PC-9 (cell line): ENCODE measurements around the gene PEAK3. TPM values are rescaled to one million over a fixed set of nuclear protein-coding genes. Genes with fewer than 3 reads are reported as not detected.

Experiments used
- BruUV-seq: library from RNA; stranded (reverse); fragments of 400-500 nt; replicated peaks from 2 replicates; lab custom pipeline; 2021; lab: Mats Ljungman, UMichigan
- CTCF ChIA-PET: fragments of 300-600 bp; sonication (Branson Sonifier 250); formaldehyde crosslinking; loops from one replicate; lab custom pipeline; 2022; ENCODE audit warnings: antibody characterized with exemption; lab: Charles Lee
- POLR2A ChIA-PET: fragments of 300-600 bp; sonication (Branson Sonifier 250); formaldehyde crosslinking; loops from one replicate; lab custom pipeline; 2022; ENCODE audit warnings: antibody characterized with exemption; ENCODE audit not compliant: unreplicated experiment; lab: Charles Lee
- DNase-seq, 2 experiments: peaks; one replicate each; pipeline versions ENCODE4 v3.0.0 to v3.0.0-alpha.2; 2015 to 2022; ENCODE audit warnings: mixed read lengths in 1 of 2
- H2AFZ ChIP-seq: fragments of 200-600 bp; sonication (generic); 2 replicates; pipeline ENCODE4 v1.8.1; 2017; ENCODE audit warnings: antibody characterized with exemption
- H3F3A ChIP-seq: fragments of 200-600 bp; sonication (generic); 2 replicates; pipeline ENCODE4 v1.8.1; 2017; ENCODE audit warnings: antibody characterized with exemption, mild to moderate bottlenecking, low read depth; ENCODE audit not compliant: insufficient read depth
- H3K27ac ChIP-seq: fragments of 200-600 bp; sonication (generic); 2 replicates; pipeline ENCODE4 v1.6.1; 2016; ENCODE audit warnings: mixed run types
- H3K27me3 ChIP-seq: fragments of 200-600 bp; sonication (generic); 2 replicates; pipeline ENCODE4 v1.6.1; 2016; ENCODE audit warnings: low read depth, mixed run types; ENCODE audit not compliant: insufficient read depth
- H3K36me3 ChIP-seq: fragments of 200-600 bp; sonication (generic); 2 replicates; pipeline ENCODE4 v1.6.1; 2016; ENCODE audit warnings: low read depth, mixed run types
- H3K4me1 ChIP-seq: fragments of 200-600 bp; sonication (generic); replicated peaks from 2 replicates; pipeline ENCODE4 v1.6.1; 2016; ENCODE audit warnings: mixed run types; ENCODE audit not compliant: insufficient read depth
- H3K4me2 ChIP-seq: fragments of 200-600 bp; sonication (generic); 2 replicates; pipeline ENCODE4 v1.6.1; 2017; ENCODE audit warnings: mixed run types
- H3K4me3 ChIP-seq: fragments of 200-600 bp; sonication (generic); 2 replicates; pipeline ENCODE4 v1.6.1; 2016; ENCODE audit warnings: mixed run types
- H3K79me2 ChIP-seq: fragments of 200-600 bp; sonication (generic); 2 replicates; pipeline ENCODE4 v1.6.1; 2017; ENCODE audit warnings: low read depth, mixed run types
- H3K9me2 ChIP-seq: fragments of 200-600 bp; sonication (generic); 2 replicates; pipeline ENCODE4 v1.8.1; 2017; ENCODE audit warnings: mild to moderate bottlenecking; ENCODE audit not compliant: insufficient read depth
- H3K9me3 ChIP-seq: fragments of 200-600 bp; sonication (generic); 2 replicates; pipeline ENCODE4 v1.8.1; 2016; ENCODE audit warnings: low read depth; ENCODE audit not compliant: insufficient read depth
- H4K20me1 ChIP-seq: fragments of 200-600 bp; sonication (generic); 2 replicates; pipeline ENCODE4 v1.8.1; 2017; ENCODE audit not compliant: insufficient read depth
- EZH2 ChIP-seq: fragments of 200-600 bp; sonication (generic); IDR thresholded peaks from 2 replicates; pipeline ENCODE4 v1.8.0; 2017; ENCODE audit warnings: antibody characterized with exemption, low read depth
- intact Hi-C: fragments of 100-400 bp; cut with micrococcal nuclease; formaldehyde crosslinking; loops from one replicate; pipeline ENCODE4 v1.10.0; 2022; ENCODE audit not compliant: unreplicated experiment
- total RNA-seq: library from RNA; stranded (reverse); gene quantifications from 2 replicates; pipeline ENCODE4 v1.2.3, GENCODE V29; 2021
- TF ChIP-seq, protein P1 (sequence below): fragments of 200-600 bp; sonication (generic); conservative IDR thresholded peaks from 2 replicates; pipeline ENCODE4 v1.6.1; 2017; ENCODE audit warnings: mixed run types, antibody characterized with exemption, mild to moderate bottlenecking, moderate library complexity

The PEAK3 gene
- total RNA-seq, 1 experiment from 2014 or later: not detected

DNA sequence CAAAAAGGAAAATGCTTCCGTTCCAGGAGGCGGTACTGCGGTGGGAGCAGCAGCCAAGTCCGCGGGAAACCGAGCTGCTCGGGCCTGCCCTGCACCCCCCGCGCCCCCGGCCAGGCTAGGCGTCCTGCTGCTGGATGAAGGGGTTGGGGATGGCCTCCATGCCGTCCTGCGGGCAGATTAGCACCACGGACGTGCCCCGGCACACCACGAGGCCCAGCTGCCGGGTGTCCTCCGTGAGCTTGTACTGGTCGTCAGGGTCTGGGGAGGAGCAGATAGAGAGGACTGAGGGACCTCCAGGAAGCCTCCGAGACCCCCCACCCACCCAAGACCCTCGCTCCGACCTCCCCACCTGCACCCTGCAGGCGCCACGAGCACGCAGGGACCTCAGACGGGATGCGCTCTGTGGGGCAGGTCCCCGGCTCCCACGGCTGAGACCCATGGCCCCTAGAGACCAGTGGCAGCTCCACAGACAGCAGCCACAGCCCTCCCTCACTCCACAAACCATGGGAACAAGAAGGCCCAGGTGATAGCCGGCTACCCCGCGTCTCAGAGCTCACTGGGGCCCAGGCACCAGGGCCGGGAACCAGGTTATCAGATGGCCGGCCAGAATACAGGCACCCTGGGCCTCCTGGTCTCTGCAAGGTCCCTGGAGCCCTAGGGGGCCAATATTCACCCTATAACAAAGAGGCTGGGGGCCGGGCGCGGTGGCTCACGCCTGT lies 39.7 kb upstream of the PEAK3 start:
- H3K4me1 ChIP-seq: no peaks in the 10 kb centered on the region
- TF ChIP-seq, protein P1, sequence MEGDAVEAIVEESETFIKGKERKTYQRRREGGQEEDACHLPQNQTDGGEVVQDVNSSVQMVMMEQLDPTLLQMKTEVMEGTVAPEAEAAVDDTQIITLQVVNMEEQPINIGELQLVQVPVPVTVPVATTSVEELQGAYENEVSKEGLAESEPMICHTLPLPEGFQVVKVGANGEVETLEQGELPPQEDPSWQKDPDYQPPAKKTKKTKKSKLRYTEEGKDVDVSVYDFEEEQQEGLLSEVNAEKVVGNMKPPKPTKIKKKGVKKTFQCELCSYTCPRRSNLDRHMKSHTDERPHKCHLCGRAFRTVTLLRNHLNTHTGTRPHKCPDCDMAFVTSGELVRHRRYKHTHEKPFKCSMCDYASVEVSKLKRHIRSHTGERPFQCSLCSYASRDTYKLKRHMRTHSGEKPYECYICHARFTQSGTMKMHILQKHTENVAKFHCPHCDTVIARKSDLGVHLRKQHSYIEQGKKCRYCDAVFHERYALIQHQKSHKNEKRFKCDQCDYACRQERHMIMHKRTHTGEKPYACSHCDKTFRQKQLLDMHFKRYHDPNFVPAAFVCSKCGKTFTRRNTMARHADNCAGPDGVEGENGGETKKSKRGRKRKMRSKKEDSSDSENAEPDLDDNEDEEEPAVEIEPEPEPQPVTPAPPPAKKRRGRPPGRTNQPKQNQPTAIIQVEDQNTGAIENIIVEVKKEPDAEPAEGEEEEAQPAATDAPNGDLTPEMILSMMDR: no peak
- TF ChIP-seq EZH2: no peak
- H3K27ac ChIP-seq: no peak overlapping the region
- CTCF ChIA-PET: no interaction called here
- DNase-seq: no peak
- no peaks in the 10 kb centered on the region for H4K20me1 ChIP-seq
- H3K27me3 ChIP-seq: no peaks in the 10 kb centered on the region
- no peaks in the 10 kb centered on the region for H3K36me3 ChIP-seq
- H2AFZ ChIP-seq: no peak overlapping the region
- no peaks in the 10 kb centered on the region for H3F3A ChIP-seq
- POLR2A ChIA-PET: no interaction called here
- H3K9me3 ChIP-seq: no peaks in the 10 kb centered on the region
- intact Hi-C loops: no loop called here
- H3K4me3 ChIP-seq: no peak overlapping the region
- peaks cover 5% of the 10 kb centered on the region; the same call in 1 of the 2 replicates for H3K79me2 ChIP-seq
- no peak overlapping the region for H3K4me2 ChIP-seq
- no peaks in the 10 kb centered on the region for H3K9me2 ChIP-seq
- BruUV-seq: no TSS peak

DNA sequence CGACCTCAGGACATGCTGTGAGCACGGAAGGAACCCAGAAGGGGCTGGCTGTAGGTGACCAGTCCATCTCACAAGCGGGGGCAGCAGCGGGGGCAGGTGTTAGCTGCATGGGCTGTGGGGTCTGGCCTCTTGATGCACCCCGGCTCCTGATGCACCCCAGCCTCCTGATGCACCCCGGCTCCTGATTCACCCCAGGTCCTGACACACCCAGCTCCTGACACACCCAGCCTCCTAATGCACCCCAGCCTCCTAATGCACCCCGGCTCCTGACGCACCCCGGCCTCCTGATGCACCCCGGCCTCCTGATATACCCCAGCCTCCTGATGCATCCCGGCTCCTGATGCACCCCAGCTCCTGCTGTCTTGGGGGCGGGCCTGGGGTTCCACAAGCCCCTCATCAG lies 39.0 kb upstream of the PEAK3 start:
- ChIA-PET CTCF (no interaction called here), POLR2A (no interaction called here)
- TF ChIP-seq, protein P1: no peak
- TF ChIP-seq EZH2: no peak
- H2AFZ ChIP-seq: no peak overlapping the region
- H3K9me3 ChIP-seq: no peaks in the 10 kb centered on the region
- no peaks in the 10 kb centered on the region for H3K79me2 ChIP-seq
- no peaks in the 10 kb centered on the region for H3F3A ChIP-seq
- H3K36me3 ChIP-seq: no peaks in the 10 kb centered on the region
- H3K9me2 ChIP-seq: no peaks in the 10 kb centered on the region
- no peak overlapping the region for H3K4me3 ChIP-seq
- no peaks in the 10 kb centered on the region for H4K20me1 ChIP-seq
- H3K4me1 ChIP-seq: no peaks in the 10 kb centered on the region
- no peak for DNase-seq
- H3K4me2 ChIP-seq: no peak overlapping the region
- intact Hi-C loops: no loop called here
- no peak overlapping the region for H3K27ac ChIP-seq
- H3K27me3 ChIP-seq: no peaks in the 10 kb centered on the region
- BruUV-seq: no TSS peak

DNA sequence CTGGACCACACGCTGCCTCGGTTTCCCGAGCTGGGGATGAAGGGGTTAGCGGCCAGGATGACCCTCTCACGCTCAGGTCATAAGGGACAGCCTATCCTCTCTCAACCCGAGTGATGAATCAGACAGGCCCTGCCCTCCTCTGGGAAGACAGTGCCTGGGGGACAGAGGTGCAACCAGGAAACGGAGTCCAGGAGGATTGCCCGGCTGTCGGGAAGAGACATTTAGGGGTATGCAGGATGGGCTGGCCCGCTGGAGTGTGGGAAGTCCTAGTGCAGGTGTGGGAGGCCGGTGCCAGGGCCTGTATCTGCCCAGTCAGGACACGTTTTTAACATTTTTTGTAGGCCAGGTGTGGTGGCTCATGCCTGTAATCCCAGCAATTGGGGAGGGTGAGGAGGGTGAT lies 38.1 kb upstream of the PEAK3 start:
- DNase-seq: no peak
- intact Hi-C loops: no loop called here
- Histone ChIP-seq H2AFZ (no peak overlapping the region), H3K27ac (no peak overlapping the region), H3K36me3 (no peaks in the 10 kb centered on the region), H3K9me2 (no peaks in the 10 kb centered on the region), H3K27me3 (no peaks in the 10 kb centered on the region), H3K9me3 (no peaks in the 10 kb centered on the region), H4K20me1 (no peaks in the 10 kb centered on the region), H3K4me1 (no peaks in the 10 kb centered on the region), H3K4me2 (no peak overlapping the region), H3K79me2 (no peaks in the 10 kb centered on the region), H3K4me3 (no peak overlapping the region), H3F3A (no peaks in the 10 kb centered on the region)
- CTCF ChIA-PET: no interaction called here
- POLR2A ChIA-PET: no interaction called here
- no peak for TF ChIP-seq EZH2
- TF ChIP-seq, protein P1: no peak
- BruUV-seq: no TSS peak
